HepG2 (cell line): ENCODE data around the gene GALNT12. TPM values are rescaled to one million over a fixed set of nuclear protein-coding genes. Genes with fewer than 3 reads are reported as not detected.

Experiments used
- ATAC-seq: fragments of 200-7000 bp; cut with Tn5 transposase; 3 replicates; pipeline ENCODE4 v1.9.1; 2020; ENCODE audit warnings: mild to moderate bottlenecking, moderate library complexity
- BruUV-seq: library from RNA; stranded (reverse); fragments of 400-500 nt; replicated peaks from 2 replicates; lab custom pipeline; 2021; lab: Mats Ljungman, UMichigan
- CTCF ChIA-PET: fragments of 300-600 bp; formaldehyde crosslinking; extraction: SDS; loops from one replicate; lab custom pipeline; 2021; ENCODE audit warnings: low total read pairs, inconsistent platforms, low intra/inter-chr PET ratio; lab: Yijun Ruan, JAX
- POLR2A ChIA-PET: fragments of 350-600 bp; sonication (Branson Sonifier 250); formaldehyde crosslinking; loops from one replicate; lab custom pipeline; 2020; ENCODE audit warnings: antibody characterized with exemption, inconsistent platforms; lab: Yijun Ruan, JAX
- DNase-seq: peaks from one replicate; pipeline ENCODE4 v3.0.0-alpha.2; 2015; ENCODE audit warnings: low spot score
- FAIRE-seq: peaks from 3 replicates; lab custom pipeline; 2011; peaks lifted over from hg19 to GRCh38; lab: Jason Lieb, UNC
- H2AFZ ChIP-seq: one replicate; pipeline ENCODE4 v1.6.1; 2011; ENCODE audit warnings: low read length, inconsistent platforms
- H3K27ac ChIP-seq: fragments of 300-600 bp; 3 replicates; pipeline ENCODE4 v1.8.0; 2011; ENCODE audit warnings: mixed run types, mild to moderate bottlenecking, mixed read lengths, low read length, inconsistent platforms; ENCODE audit not compliant: insufficient read depth; ENCODE audit errors: extremely low read length
- H3K27me3 ChIP-seq, 2 experiments: fragments of 200-600 bp in 1 of 2; 2 replicates in 1 of 2; 3 replicates in 1 of 2; pipeline versions ENCODE4 v1.6.0 to v1.8.0; 2011; ENCODE audit warnings: low read length in 2 of 2, mild to moderate bottlenecking in 2 of 2, moderate library complexity in 2 of 2, inconsistent platforms in 1 of 2; ENCODE audit not compliant: insufficient read depth in 2 of 2, control insufficient read depth in 1 of 2
- H3K36me3 ChIP-seq, 2 experiments: fragments of 200-600 bp in 1 of 2; replicated peaks in 1 of 2; 2 replicates in 1 of 2; 3 replicates in 1 of 2; pipeline versions ENCODE4 v1.5.1 to v1.8.0; 2011; ENCODE audit warnings: low read length in 2 of 2, inconsistent platforms in 1 of 2; ENCODE audit not compliant: insufficient read depth in 2 of 2, control insufficient read depth in 1 of 2
- H3K4me1 ChIP-seq: 2 replicates; pipeline ENCODE4 v1.5.1; 2012; ENCODE audit warnings: low read length, inconsistent platforms; ENCODE audit not compliant: insufficient read depth
- H3K4me2 ChIP-seq: 2 replicates; pipeline ENCODE4 v1.6.0; 2011; ENCODE audit warnings: low read depth, low read length, inconsistent platforms
- H3K4me3 ChIP-seq, 3 experiments: fragments of 200-600 bp in 1 of 3; sonication (generic), shearing (Covaris generic) in 1 of 3; replicated peaks in 1 of 3; 2 replicates each; pipeline ENCODE4 v1.5.1; 2011 to 2016; ENCODE audit warnings: low read length in 3 of 3, inconsistent platforms in 2 of 3, low read depth in 2 of 3, mild to moderate bottlenecking in 2 of 3, control low read depth in 1 of 3, mixed read lengths in 1 of 3; ENCODE audit not compliant: insufficient read depth in 1 of 3
- H3K79me2 ChIP-seq: one replicate; pipeline ENCODE4 v1.6.1; 2011; ENCODE audit warnings: low read length, inconsistent platforms; ENCODE audit not compliant: insufficient read depth
- H3K9ac ChIP-seq: 2 replicates; pipeline ENCODE4 v1.6.0; 2011; ENCODE audit warnings: mild to moderate bottlenecking, low read depth, low read length, inconsistent platforms; ENCODE audit not compliant: insufficient read depth
- H3K9me3 ChIP-seq: 2 replicates; pipeline ENCODE4 v1.5.1; 2012; ENCODE audit warnings: mild to moderate bottlenecking, low read length
- H4K20me1 ChIP-seq: 2 replicates; pipeline ENCODE4 v1.6.0; 2011; ENCODE audit warnings: inconsistent platforms, mild to moderate bottlenecking, low read length, moderate library complexity; ENCODE audit not compliant: insufficient read depth
- CC2D1A ChIP-seq: sonication (generic); formaldehyde crosslinking; IDR thresholded peaks from 2 replicates; pipeline ENCODE4 v1.8.1; 2023; ENCODE audit warnings: mild to moderate bottlenecking, missing genetic modification reagents
- ETV6 ChIP-seq: sonication (generic); formaldehyde crosslinking; conservative IDR thresholded peaks from 2 replicates; pipeline ENCODE4 v1.4.0; 2020; ENCODE audit warnings: missing genetic modification reagents
- MTF1 ChIP-seq: sonication (generic); formaldehyde crosslinking; IDR thresholded peaks from 2 replicates; pipeline ENCODE4 v1.5.0; 2020; ENCODE audit warnings: missing genetic modification reagents
- NFIB ChIP-seq: sonication (generic); formaldehyde crosslinking; IDR thresholded peaks from 2 replicates; pipeline ENCODE4 v1.9.0; 2021; ENCODE audit warnings: missing genetic modification reagents, mild to moderate bottlenecking, borderline replicate concordance
- SP2 ChIP-seq: sonication (generic); formaldehyde crosslinking; IDR thresholded peaks from 2 replicates; pipeline ENCODE4 v1.5.1; 2020; ENCODE audit warnings: mild to moderate bottlenecking, missing genetic modification reagents
- TSC22D2 ChIP-seq: sonication (generic); formaldehyde crosslinking; IDR thresholded peaks from 2 replicates; pipeline ENCODE4 v1.5.1; 2020; ENCODE audit warnings: missing genetic modification reagents, mild to moderate bottlenecking, borderline replicate concordance
- ZFY ChIP-seq: sonication (generic); formaldehyde crosslinking; IDR thresholded peaks from 2 replicates; pipeline ENCODE4 v1.4.0; 2020; ENCODE audit warnings: missing genetic modification reagents
- ZNF12 ChIP-seq: sonication (generic); formaldehyde crosslinking; IDR thresholded peaks from 2 replicates; pipeline ENCODE4 v1.5.0; 2020; ENCODE audit warnings: missing genetic modification reagents
- ZNF260 ChIP-seq: sonication (generic); formaldehyde crosslinking; IDR thresholded peaks from 2 replicates; pipeline ENCODE4 v1.4.0; 2020; ENCODE audit warnings: missing genetic modification reagents, low read depth, mild to moderate bottlenecking, borderline replicate concordance
- whole genome bisulfite sequencing: methylation state at CpG from one replicate; pipeline ENCODE4 v1.1.6; 2017; ENCODE audit warnings: low lambda C conversion rate; 5-methylcytosine and 5-hydroxymethylcytosine counted together
- in situ Hi-C: cut with HindIII; loops from 2 replicates; pipeline ENCODE4 v1.10.0; 2017; ENCODE audit warnings: low pct_unique_long_range_greater_than_20kb; ENCODE audit not compliant: extremely low pct_ligation_motif_present
- intact Hi-C: fragments of 100-400 bp; cut with micrococcal nuclease; formaldehyde crosslinking; loops from one replicate; pipeline ENCODE4 v1.10.0; 2022; ENCODE audit not compliant: unreplicated experiment
- polyA plus RNA-seq, 8 experiments: library from polyadenylated mRNA; depleted of rRNA in 3 of 8; stranded (reverse) in 7 of 8; unstranded in 1 of 8; fragments of >200 nt; fragmentation: Illumina TruSeq in 4 of 8; extraction: Trizol in 4 of 8; gene quantifications; 2 replicates each; pipeline versions ENCODE4 v1.2.1 to v1.2.3, GENCODE V29; 2011 to 2016; ENCODE audit warnings: low read depth in 4 of 8, missing spikeins in 1 of 8, mixed read lengths in 1 of 8; ENCODE audit not compliant: insufficient read depth in 1 of 8
- total RNA-seq, 5 experiments: library from RNA; depleted of rRNA; stranded (reverse); fragments of >200 nt; fragmentation: Illumina TruSeq; extraction: Trizol; gene quantifications; 2 replicates each; pipeline ENCODE4 v1.2.3, GENCODE V29; 2016; ENCODE audit warnings: low read depth in 1 of 5
- TF ChIP-seq, protein P1 (sequence below): sonication (generic); formaldehyde crosslinking; IDR thresholded peaks from 2 replicates; pipeline ENCODE4 v1.4.0; 2020; ENCODE audit warnings: missing genetic modification reagents
- TF ChIP-seq, protein P2 (sequence below): sonication (generic); formaldehyde crosslinking; IDR thresholded peaks from 2 replicates; pipeline ENCODE4 v1.4.0; 2020; ENCODE audit warnings: missing genetic modification reagents, borderline replicate concordance
- TF ChIP-seq, protein P3 (sequence below): sonication (generic); formaldehyde crosslinking; conservative IDR thresholded peaks from 2 replicates; pipeline ENCODE4 v1.4.0; 2020; ENCODE audit warnings: mild to moderate bottlenecking, missing genetic modification reagents, moderate library complexity
- TF ChIP-seq, protein P4 (sequence below): sonication (generic); formaldehyde crosslinking; IDR thresholded peaks from 2 replicates; pipeline ENCODE4 v1.5.1; 2020; ENCODE audit warnings: missing genetic modification reagents, mild to moderate bottlenecking, borderline replicate concordance

The GALNT12 gene
- total and polyA plus RNA-seq, 2 of the 13 experiments (the other 11 are each of a cell fraction or from before 2014, with no cell fraction given), result 0.07 TPM; not detected in 1

DNA sequence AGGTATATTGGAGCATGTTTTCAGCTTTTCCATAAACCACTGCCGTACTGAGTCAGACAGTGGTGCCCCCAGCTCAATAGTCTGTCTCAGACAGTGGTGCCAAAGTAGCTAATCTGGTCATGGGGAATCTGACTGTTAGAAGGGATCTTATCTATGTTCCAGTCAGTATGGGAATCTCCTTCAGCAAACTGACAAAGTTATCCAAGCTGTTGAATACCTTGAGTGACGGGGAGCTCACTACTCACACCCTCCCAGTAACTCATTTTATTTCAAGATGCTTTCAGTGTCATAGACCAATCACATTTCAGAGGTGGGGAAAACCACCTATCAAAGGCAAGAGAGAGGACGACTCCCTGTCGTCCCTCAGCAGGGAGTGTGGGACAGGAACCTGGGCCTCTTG lies 29.9 kb upstream of the GALNT12 start:
- POLR2A ChIA-PET, result no interaction called here

More for the DNA sequence above, 29.9 kb upstream of the GALNT12 start:
- TF ChIP-seq, protein P1, sequence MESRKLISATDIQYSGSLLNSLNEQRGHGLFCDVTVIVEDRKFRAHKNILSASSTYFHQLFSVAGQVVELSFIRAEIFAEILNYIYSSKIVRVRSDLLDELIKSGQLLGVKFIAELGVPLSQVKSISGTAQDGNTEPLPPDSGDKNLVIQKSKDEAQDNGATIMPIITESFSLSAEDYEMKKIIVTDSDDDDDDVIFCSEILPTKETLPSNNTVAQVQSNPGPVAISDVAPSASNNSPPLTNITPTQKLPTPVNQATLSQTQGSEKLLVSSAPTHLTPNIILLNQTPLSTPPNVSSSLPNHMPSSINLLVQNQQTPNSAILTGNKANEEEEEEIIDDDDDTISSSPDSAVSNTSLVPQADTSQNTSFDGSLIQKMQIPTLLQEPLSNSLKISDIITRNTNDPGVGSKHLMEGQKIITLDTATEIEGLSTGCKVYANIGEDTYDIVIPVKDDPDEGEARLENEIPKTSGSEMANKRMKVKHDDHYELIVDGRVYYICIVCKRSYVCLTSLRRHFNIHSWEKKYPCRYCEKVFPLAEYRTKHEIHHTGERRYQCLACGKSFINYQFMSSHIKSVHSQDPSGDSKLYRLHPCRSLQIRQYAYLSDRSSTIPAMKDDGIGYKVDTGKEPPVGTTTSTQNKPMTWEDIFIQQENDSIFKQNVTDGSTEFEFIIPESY, result no peak
- TF ChIP-seq ZNF260 (CRISPR knock-in tag), result no peak
- no peak for TF ChIP-seq ZFY (CRISPR knock-in tag)
- TF ChIP-seq ZNF12 (CRISPR knock-in tag), result no peak
- TF ChIP-seq, protein P2, sequence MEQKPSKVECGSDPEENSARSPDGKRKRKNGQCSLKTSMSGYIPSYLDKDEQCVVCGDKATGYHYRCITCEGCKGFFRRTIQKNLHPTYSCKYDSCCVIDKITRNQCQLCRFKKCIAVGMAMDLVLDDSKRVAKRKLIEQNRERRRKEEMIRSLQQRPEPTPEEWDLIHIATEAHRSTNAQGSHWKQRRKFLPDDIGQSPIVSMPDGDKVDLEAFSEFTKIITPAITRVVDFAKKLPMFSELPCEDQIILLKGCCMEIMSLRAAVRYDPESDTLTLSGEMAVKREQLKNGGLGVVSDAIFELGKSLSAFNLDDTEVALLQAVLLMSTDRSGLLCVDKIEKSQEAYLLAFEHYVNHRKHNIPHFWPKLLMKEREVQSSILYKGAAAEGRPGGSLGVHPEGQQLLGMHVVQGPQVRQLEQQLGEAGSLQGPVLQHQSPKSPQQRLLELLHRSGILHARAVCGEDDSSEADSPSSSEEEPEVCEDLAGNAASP (CRISPR knock-in tag), result no peak
- TF ChIP-seq, protein P3, sequence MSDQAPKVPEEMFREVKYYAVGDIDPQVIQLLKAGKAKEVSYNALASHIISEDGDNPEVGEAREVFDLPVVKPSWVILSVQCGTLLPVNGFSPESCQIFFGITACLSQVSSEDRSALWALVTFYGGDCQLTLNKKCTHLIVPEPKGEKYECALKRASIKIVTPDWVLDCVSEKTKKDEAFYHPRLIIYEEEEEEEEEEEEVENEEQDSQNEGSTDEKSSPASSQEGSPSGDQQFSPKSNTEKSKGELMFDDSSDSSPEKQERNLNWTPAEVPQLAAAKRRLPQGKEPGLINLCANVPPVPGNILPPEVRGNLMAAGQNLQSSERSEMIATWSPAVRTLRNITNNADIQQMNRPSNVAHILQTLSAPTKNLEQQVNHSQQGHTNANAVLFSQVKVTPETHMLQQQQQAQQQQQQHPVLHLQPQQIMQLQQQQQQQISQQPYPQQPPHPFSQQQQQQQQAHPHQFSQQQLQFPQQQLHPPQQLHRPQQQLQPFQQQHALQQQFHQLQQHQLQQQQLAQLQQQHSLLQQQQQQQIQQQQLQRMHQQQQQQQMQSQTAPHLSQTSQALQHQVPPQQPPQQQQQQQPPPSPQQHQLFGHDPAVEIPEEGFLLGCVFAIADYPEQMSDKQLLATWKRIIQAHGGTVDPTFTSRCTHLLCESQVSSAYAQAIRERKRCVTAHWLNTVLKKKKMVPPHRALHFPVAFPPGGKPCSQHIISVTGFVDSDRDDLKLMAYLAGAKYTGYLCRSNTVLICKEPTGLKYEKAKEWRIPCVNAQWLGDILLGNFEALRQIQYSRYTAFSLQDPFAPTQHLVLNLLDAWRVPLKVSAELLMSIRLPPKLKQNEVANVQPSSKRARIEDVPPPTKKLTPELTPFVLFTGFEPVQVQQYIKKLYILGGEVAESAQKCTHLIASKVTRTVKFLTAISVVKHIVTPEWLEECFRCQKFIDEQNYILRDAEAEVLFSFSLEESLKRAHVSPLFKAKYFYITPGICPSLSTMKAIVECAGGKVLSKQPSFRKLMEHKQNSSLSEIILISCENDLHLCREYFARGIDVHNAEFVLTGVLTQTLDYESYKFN (CRISPR knock-in tag), result no peak
- TF ChIP-seq, protein P4, sequence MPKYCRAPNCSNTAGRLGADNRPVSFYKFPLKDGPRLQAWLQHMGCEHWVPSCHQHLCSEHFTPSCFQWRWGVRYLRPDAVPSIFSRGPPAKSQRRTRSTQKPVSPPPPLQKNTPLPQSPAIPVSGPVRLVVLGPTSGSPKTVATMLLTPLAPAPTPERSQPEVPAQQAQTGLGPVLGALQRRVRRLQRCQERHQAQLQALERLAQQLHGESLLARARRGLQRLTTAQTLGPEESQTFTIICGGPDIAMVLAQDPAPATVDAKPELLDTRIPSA, result no peak
- TF ChIP-seq NFIB (CRISPR knock-in tag), result no peak
- TF ChIP-seq SP2 (CRISPR knock-in tag), result no peak
- TF ChIP-seq MTF1 (CRISPR knock-in tag), result no peak
- no peak for TF ChIP-seq CC2D1A (CRISPR knock-in tag)
- no peak for TF ChIP-seq TSC22D2
- no peak for TF ChIP-seq ETV6
- Histone ChIP-seq H3K27me3 (no peaks in the 10 kb centered on the region), H3K9me3 (no peaks in the 10 kb centered on the region), H3K4me3 (no peak overlapping the region), H2AFZ (no peak overlapping the region), H3K9ac (no peak overlapping the region), H3K79me2 (no peaks in the 10 kb centered on the region), H3K27ac (no peak overlapping the region), H3K4me2 (no peak overlapping the region), H3K4me1 (peaks cover 37% of the 10 kb centered on the region), H3K36me3 (no peaks in the 10 kb centered on the region; a peak in 1 of 5 replicates), H4K20me1 (no peaks in the 10 kb centered on the region; the same call in none of the 2 replicates)
- CTCF ChIA-PET, result no interaction called here
- FAIRE-seq (no peak), ATAC-seq (no peak), DNase-seq (no peak)
- in situ Hi-C loops (loop anchor here (5.0 kb wide), 1 partner anchor 460 kb away; no protein-coding TSS in a partner anchor), intact Hi-C loops (no loop called here)
- BruUV-seq, result no TSS peak
- WGBS, result 88% methylated on average over 4 of the region's 4 CpGs
